Activated T-helper 17 cell treated with anti-CD3 and anti-CD28 coated beads, Interleukin-2, amount 50 U/mL, for 72 hours (primary cell): ENCODE results near the gene FAM149A. TPM values are rescaled to one million over a fixed set of nuclear protein-coding genes. Genes with fewer than 3 reads are reported as not detected.

ENCODE experiments used
- total RNA-seq, 2 donors: library from RNA; stranded (reverse); gene quantifications; one replicate each; pipeline ENCODE4 v1.2.3, GENCODE V29; 2022

Gene FAM149A
- total RNA-seq, 2 donors from 2014 or later = 0.28 to 2.4 TPM

Other genes with a start within 250 kb of the FAM149A start
- under 1 TPM in 1 of 2 donors, not detected in 1; 0.32 TPM for gene TLR3, start 35.5 kb upstream of the FAM149A start, total RNA-seq
- 1 to 10 TPM; 1.9 to 8.2 TPM for gene CYP4V2, start 86.9 kb downstream of the FAM149A start, total RNA-seq
- gene KLKB1, start 122.8 kb downstream of the FAM149A start, total RNA-seq = under 1 TPM in 1 of 2 donors, not detected in 1; 0.67 TPM
- gene F11, start 161.5 kb downstream of the FAM149A start, total RNA-seq = not detected